ENCODE data around the gene FAM120A. TPM values are rescaled to one million over a fixed set of nuclear protein-coding genes. Genes with fewer than 3 reads are reported as not detected.
"Not testable (repeated sequence)": the region's sequence is repeated elsewhere in the genome, so short reads cannot be mapped to it uniquely, and the experiment has no call there.

FAM120A gene
- polyA plus RNA-seq, 3 donors: 73.8 to 83.0 (median 75.7) TPM

GRCh38 chr9:93491593-93492232 lies 40.2 kb downstream of the FAM120A start:
- no peak for DNase-seq (ENCODE audit: extremely low read depth in 1 of 11, low read depth in 9 of 11, low spot score in 4 of 11)

DNA sequence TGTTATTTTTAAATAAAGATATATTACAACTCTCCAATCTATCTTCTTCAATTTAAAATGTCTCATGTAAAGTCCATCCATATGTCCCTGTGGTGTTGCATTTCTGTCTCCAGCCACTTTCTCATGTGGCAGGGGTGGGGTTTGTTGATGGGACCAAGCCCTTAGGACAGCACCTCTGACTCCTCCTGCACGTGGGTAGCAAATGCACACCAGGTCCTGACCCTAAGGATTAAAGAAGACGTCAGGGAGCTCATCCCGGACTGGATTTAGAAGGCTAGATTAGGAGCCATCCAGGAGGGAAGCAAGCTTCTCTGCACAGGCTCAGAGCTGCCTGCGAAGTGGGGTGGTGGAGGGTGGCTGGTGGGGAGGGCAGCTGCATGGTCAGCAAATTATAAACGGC lies 40.8 kb downstream of the FAM120A start:
- DNase-seq (ENCODE audit: extremely low read depth in 1 of 11, low read depth in 9 of 11, low spot score in 4 of 11): no peak

GRCh38 chr9:93493949-93494348 lies 42.5 kb downstream of the FAM120A start:
- DNase-seq (ENCODE audit: extremely low read depth in 1 of 11, low read depth in 9 of 11, low spot score in 4 of 11): no peak

- no peak for DNase-seq (ENCODE audit: extremely low read depth in 1 of 11, low read depth in 9 of 11, low spot score in 4 of 11)
These were observed 44.8 kb downstream of the FAM120A start for GRCh38 chr9:93496285-93496684.

DNA sequence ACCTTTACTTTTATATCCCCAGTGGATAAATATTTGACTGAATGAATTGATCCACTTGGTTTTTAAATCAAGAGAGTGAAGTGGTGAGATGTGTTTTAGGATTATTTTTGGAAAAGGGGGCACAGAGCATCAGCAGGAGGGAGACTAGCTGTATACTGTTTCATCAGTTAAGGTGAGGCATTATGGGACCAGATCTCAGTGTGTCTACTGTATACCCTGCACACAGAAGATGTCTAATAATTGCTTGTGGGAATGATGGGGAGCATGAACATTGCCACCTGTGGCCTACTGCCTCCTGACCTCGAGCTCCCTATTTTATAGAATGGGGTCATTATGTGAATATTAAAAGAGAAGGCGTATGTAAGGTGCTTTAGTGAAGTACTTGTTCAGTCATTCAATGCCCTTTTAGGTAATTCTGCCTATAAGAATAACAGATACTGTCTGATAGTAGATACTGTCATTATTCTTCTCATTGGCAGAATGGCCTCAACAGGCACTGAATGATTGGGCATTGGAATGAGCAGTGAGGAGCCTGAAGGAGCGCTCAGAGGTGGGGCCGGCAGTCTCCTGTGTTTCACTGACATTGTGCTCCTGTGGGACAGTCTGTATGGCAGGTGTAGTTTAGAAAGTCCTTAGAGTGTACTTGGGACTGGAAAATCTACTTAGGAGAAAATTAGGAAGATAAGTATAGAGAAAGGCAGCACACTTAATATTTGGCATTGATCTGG lies 49.2 kb downstream of the FAM120A start:
- DNase-seq (ENCODE audit: extremely low read depth in 1 of 11, low read depth in 9 of 11, low spot score in 4 of 11): no peak

GRCh38 chr9:93501406-93501805 lies 49.9 kb downstream of the FAM120A start:
- DNase-seq (ENCODE audit: extremely low read depth in 1 of 11, low read depth in 9 of 11, low spot score in 4 of 11): no peak

- no peak for DNase-seq (ENCODE audit: extremely low read depth in 1 of 11, low read depth in 9 of 11, low spot score in 4 of 11)
These were observed 51.9 kb downstream of the FAM120A start for GRCh38 chr9:93503381-93503780.

- no peak for DNase-seq (ENCODE audit: extremely low read depth in 1 of 11, low read depth in 9 of 11, low spot score in 4 of 11)
These were observed 54.2 kb downstream of the FAM120A start for GRCh38 chr9:93505541-93506132.

- no peak for DNase-seq (ENCODE audit: extremely low read depth in 1 of 11, low read depth in 9 of 11, low spot score in 4 of 11)
These were observed 56.3 kb downstream of the FAM120A start for GRCh38 chr9:93507768-93508167.

DNA sequence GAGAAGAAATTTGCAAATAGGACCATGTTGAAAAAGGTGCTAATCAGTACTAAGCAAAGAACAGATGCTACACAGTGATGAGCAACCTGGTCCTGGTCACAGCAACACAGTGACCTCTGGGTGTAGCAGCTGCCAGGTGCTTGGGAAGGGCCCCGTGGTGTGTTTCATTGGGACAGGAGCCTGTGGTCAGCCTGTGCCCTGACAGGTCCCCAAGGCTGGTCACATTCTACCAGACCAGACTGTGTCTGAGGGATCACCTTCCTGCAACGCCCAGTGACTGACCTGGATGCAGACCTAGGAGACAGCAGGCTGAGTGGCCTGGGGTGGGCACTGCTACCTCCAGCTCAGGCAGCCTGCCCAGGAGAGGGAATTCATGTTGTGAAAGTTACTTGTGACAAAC lies 56.7 kb downstream of the FAM120A start:
- DNase-seq (ENCODE audit: extremely low read depth in 1 of 11, low read depth in 9 of 11, low spot score in 4 of 11): no peak

DNA sequence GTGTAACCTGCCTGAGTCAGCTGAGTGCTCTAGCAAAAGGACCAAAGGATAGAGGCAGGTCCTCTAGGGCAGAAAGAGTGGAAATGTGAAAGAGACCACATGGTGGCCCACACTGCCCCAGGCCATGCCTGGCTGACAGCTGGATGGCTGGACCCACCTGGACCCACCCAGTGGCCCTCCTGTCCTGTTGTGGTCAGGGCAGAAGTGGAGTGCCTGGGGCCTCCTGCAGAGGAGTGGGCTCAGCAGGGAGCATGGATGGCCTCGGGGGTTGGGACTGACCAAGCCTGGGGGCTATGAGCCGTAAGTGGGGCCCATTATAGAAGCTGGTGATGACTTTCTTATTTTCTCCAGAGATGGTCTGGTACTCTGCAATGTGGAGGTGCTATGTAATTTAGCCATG lies 57.6 kb downstream of the FAM120A start:
- no peak for DNase-seq (ENCODE audit: extremely low read depth in 1 of 11, low read depth in 9 of 11, low spot score in 4 of 11)

DNA sequence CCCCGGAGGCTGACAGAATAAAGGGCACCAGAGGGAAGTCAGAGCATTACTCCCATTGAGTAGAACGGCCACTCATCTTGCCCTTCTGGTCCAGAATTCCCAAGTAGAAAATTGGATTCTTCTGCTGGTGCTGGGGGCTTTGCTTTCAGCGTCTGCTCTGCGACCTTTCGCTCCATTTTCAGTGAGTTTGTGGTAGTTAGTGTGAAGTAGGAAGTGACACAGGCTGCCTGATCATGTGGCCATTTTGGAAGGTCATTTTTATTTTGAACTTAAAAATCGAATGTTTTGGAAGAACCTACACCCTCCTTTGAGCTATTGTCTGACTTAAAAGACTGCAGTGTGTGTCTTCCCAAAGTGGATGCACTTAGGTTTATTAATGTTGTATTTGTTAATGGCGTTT lies 58.6 kb downstream of the FAM120A start:
- no peak for DNase-seq (ENCODE audit: extremely low read depth in 1 of 11, low read depth in 9 of 11, low spot score in 4 of 11)

DNA sequence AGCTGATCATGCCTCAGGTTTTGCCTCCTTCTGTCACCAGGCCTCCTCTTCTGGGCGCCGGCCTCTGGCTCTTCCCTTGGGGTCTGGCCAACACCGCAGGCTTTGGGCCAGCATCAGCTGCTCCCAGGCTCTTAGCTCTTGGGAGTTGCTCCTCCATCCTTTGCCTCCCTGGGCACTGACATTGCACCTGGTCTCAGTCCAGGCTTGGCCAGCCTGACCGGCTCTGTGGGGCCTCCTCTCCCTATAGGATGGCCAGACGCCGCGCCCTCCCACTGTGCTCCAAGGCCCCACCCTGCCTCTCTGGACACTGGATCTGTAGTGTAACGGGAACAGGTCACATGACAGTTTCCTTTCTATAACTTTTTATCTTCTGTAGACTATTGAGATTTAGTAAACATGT lies 59.7 kb downstream of the FAM120A start:
- DNase-seq (ENCODE audit: extremely low read depth in 1 of 11, low read depth in 9 of 11, low spot score in 4 of 11): not testable (repeated sequence)

DNA sequence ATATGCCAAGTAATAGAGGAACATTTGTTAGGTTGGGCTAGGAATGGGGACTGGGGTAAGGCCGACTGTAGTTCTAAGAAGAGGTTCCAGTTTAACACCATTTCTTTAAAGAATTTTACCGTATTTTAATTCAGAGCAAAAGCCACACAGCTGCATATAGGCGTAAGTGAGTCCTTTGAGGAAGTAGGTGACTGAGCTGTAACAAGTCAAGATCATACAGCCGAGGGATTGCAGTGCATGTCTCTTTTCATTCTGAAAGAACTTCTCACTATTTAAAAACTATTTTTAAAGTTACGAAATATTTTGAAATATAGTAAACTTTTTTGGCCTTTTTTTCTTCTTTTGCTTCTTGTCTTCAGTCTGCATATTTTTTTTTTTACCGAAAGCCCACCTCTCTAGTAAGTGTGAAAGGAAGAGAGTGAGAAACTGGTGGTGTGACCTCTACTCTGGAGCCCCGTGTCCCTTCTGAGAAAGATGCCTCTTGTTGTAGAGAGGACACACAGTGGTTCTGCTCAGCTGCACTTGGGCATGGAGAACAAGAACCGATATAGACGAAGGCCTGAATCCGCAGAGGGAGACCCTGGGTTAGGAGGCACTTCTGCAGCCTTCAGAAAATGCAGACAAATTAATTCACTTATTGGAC lies 60.8 kb downstream of the FAM120A start:
- DNase-seq (ENCODE audit: extremely low read depth in 1 of 11, low read depth in 9 of 11, low spot score in 4 of 11): not testable (repeated sequence)

DNA sequence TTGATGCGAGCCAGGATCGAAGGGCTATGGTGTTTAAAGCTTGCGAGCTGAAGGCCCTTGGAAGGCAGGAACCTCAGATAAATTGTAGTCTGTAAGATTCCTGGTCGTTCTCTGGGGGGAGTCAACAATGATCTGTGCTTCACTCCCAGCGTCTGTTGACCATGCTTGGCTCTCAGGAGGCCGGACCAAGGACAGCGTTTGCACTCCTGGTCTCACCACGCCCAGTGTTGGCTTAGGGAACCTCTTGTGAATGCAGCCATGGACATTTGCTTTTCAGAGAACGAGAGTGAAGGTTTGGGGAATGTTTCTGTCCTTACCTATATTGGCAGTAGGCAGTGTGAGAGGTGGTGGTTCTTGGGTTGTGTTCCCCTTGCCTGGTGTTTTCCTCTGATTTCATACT lies 62.1 kb downstream of the FAM120A start:
- no peak for DNase-seq (ENCODE audit: extremely low read depth in 1 of 11, low read depth in 9 of 11, low spot score in 4 of 11)

GRCh38 chr9:93517331-93517730 lies 65.8 kb downstream of the FAM120A start:
- no peak for DNase-seq (ENCODE audit: extremely low read depth in 1 of 11, low read depth in 9 of 11, low spot score in 4 of 11)

DNA sequence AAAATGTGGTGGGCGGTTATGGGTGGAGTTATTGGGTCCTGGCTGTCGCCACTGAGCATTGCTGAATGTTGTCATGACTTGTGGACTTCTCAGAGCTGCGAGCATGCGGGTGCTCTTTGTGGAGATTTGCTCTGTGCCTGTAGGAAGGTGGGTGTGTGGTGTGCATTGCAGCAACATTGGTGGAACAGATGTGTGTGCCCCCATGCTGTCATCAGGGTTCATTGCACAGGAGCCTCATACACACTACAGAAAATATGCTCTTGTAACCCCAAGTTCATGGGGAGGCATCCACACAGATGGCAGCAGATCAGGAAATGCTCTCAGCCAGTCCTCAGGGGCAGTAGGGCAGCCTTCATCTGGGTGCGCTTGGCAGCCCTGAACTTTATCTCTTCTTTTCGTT lies 69.0 kb downstream of the FAM120A start:
- DNase-seq (ENCODE audit: extremely low read depth in 1 of 11, low read depth in 9 of 11, low spot score in 4 of 11): no peak

- DNase-seq (ENCODE audit: extremely low read depth in 1 of 11, low read depth in 9 of 11, low spot score in 4 of 11): no peak
These were observed 71.3 kb downstream of the FAM120A start for GRCh38 chr9:93522736-93523135.

GRCh38 chr9:93523518-93524144 lies 72.1 kb downstream of the FAM120A start:
- no peak for DNase-seq (ENCODE audit: extremely low read depth in 1 of 11, low read depth in 9 of 11, low spot score in 4 of 11)

DNA sequence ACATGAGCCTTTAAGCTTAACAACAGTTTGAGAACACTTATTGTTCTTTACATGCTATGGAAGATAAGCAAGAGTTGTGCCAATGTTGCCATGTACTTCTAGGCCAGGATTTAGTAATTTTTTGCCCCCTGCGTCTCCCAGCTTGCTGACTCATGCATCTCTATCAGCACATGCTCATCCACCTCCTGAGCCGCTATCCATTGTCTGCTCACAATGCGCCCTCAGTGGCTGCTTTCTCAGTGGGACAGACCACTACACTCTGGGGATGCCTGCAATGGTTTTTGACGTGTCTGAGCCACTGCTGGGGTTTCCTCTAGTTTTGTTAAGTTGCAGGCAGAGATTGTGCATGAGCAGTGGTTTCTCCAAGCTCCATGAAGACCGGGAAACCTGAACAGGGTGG lies 74.0 kb downstream of the FAM120A start:
- DNase-seq (ENCODE audit: extremely low read depth in 1 of 11, low read depth in 9 of 11, low spot score in 4 of 11): no peak
